ENCODE data around the gene PTPA. TPM values are rescaled to one million over a fixed set of nuclear protein-coding genes. Genes with fewer than 3 reads are reported as not detected.

Gene PTPA
- total RNA-seq, 1 experiment from 2014 or later = 91.8 TPM

GRCh38 chr9:129166623-129167557 is 55.7 kb downstream of the PTPA start:
- DNase-seq (ENCODE audit: unreplicated experiment) = peak; percentile 81
- Mint-ChIP-seq H3K27ac (ENCODE audit: low read depth, unreplicated experiment) (peak overlapping the region; percentile 87), H3K36me3 (ENCODE audit: insufficient read depth, unreplicated experiment) (no peaks in the 10 kb centered on the region), H3K4me1 (ENCODE audit: insufficient read depth, unreplicated experiment) (peaks cover 25% of the 10 kb centered on the region), H3K9me3 (ENCODE audit: unreplicated experiment) (no peaks in the 10 kb centered on the region), H3K27me3 (ENCODE audit: insufficient read depth, unreplicated experiment) (no peaks in the 10 kb centered on the region), H3K4me3 (ENCODE audit: unreplicated experiment) (peak overlapping the region; percentile 63)
- no TSS peak for BruUV-seq (replicated peaks)
- POLR2A ChIA-PET = interaction anchor here (0.6 to 4.6 kb wide), 13 partner anchors 9 to 475 kb away, joined by 3 to 56 read pairs (median 4); partner anchors contain the start of genes IER5L and NTMT1
- intact Hi-C loops (cut with micrococcal nuclease) = no loop called here
- CTCF ChIA-PET = interaction anchor here (0.6 to 3.8 kb wide), 10 partner anchors 8 to 458 kb away, joined by 3 to 14 read pairs (median 6); no protein-coding TSS in a partner anchor
- TF ChIP-seq CTCF (IDR thresholded peaks at IDR 0.05; ENCODE audit: unreplicated experiment) = no peak

- Mint-ChIP-seq H3K9me3 (ENCODE audit: unreplicated experiment) (no peaks in the 10 kb centered on the region), H3K27me3 (ENCODE audit: insufficient read depth, unreplicated experiment) (no peaks in the 10 kb centered on the region), H3K27ac (ENCODE audit: low read depth, unreplicated experiment) (peak overlapping the region; percentile 46), H3K4me3 (ENCODE audit: unreplicated experiment) (no peak overlapping the region), H3K36me3 (ENCODE audit: insufficient read depth, unreplicated experiment) (no peaks in the 10 kb centered on the region), H3K4me1 (ENCODE audit: insufficient read depth, unreplicated experiment) (peaks cover 25% of the 10 kb centered on the region)
- no peak for TF ChIP-seq CTCF (IDR thresholded peaks at IDR 0.05; ENCODE audit: unreplicated experiment)
- intact Hi-C loops (cut with micrococcal nuclease) = no loop called here
- peak; percentile 47 for DNase-seq (ENCODE audit: unreplicated experiment)
- POLR2A ChIA-PET = interaction anchor here (0.6 to 9.2 kb wide), 6 partner anchors 8 to 459 kb away, joined by 3 to 154 read pairs (median 3); partner anchors contain the start of gene IER5L
- CTCF ChIA-PET = interaction anchor here (0.6 to 7.5 kb wide), 8 partner anchors 9 to 454 kb away, joined by 3 to 103 read pairs (median 5); no protein-coding TSS in a partner anchor
- BruUV-seq (replicated peaks) = no TSS peak
Measured at GRCh38 chr9:129170229-129170628, 59.0 kb downstream of the PTPA start.

DNA sequence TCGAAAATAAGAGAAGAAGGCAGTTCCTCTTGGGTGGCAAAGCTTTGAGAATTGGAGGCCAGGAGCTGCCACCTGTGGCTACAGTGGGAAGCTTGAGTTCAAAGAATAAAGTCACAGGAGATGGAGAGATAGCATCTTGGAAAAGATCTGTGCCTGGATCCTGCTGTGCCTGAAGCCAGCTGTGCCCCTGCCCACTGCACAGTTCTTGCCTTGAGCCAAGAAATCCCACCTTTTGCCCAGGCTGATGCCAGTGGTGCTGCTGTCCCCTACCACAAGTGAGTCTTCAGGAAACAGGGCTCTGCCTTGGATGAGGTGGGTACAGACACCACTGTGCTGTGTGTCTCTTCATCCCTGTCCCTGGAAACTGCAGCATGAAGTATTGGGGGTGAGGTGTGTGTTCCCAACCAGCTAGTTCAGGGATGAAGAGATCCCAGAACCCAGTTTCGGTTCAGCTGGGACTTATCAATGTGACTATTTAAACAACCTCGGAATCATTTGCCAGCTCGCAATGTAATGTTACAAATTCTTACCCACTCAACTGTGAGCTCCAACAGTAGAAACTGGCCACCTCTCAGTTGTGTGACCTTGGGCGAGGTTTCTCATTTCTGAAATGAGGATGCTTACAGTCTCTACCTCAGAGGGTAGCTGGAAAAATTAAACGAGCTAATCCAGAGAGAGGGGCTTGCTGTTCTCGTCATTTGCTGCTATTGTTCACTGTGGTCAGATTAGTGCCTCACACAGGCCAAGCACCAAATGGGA is 61.0 kb downstream of the PTPA start:
- DNase-seq (ENCODE audit: unreplicated experiment) = no peak
- Mint-ChIP-seq H3K4me3 (ENCODE audit: unreplicated experiment) (no peak overlapping the region), H3K4me1 (ENCODE audit: insufficient read depth, unreplicated experiment) (peaks cover 19% of the 10 kb centered on the region), H3K9me3 (ENCODE audit: unreplicated experiment) (no peaks in the 10 kb centered on the region), H3K36me3 (ENCODE audit: insufficient read depth, unreplicated experiment) (peaks cover 4% of the 10 kb centered on the region), H3K27ac (ENCODE audit: low read depth, unreplicated experiment) (no peak overlapping the region), H3K27me3 (ENCODE audit: insufficient read depth, unreplicated experiment) (no peaks in the 10 kb centered on the region)
- ChIA-PET CTCF (interaction anchor here (0.6 to 7.5 kb wide), 16 partner anchors 12 to 452 kb away, joined by 3 to 103 read pairs (median 4); no protein-coding TSS in a partner anchor), POLR2A (interaction anchor here (0.6 to 9.2 kb wide), 8 partner anchors 31 to 453 kb away, joined by 3 to 206 read pairs (median 16); partner anchors contain the start of gene NTMT1)
- no TSS peak for BruUV-seq (replicated peaks)
- no peak for TF ChIP-seq CTCF (IDR thresholded peaks at IDR 0.05; ENCODE audit: unreplicated experiment)
- intact Hi-C loops (cut with micrococcal nuclease) = no loop called here
